ENCODE results near the gene AJAP1. TPM values are rescaled to one million over a fixed set of nuclear protein-coding genes. Genes with fewer than 3 reads are reported as not detected.

AJAP1 gene
- total RNA-seq, 1 donor from 2014 or later = 0.11 TPM

GRCh38 chr1:4692437-4692836 lies 38.0 kb downstream of the AJAP1 start:
- intact Hi-C loops (cut with DNase I) = no loop called here
- DNase-seq (ENCODE audit: low spot score) = no peak

GRCh38 chr1:4693331-4693730 lies 38.9 kb downstream of the AJAP1 start:
- intact Hi-C loops (cut with DNase I) = no loop called here
- DNase-seq (ENCODE audit: low spot score) = no peak

GRCh38 chr1:4693891-4694290 lies 39.5 kb downstream of the AJAP1 start:
- intact Hi-C loops (cut with DNase I) = no loop called here
- DNase-seq (ENCODE audit: low spot score) = no peak

DNA sequence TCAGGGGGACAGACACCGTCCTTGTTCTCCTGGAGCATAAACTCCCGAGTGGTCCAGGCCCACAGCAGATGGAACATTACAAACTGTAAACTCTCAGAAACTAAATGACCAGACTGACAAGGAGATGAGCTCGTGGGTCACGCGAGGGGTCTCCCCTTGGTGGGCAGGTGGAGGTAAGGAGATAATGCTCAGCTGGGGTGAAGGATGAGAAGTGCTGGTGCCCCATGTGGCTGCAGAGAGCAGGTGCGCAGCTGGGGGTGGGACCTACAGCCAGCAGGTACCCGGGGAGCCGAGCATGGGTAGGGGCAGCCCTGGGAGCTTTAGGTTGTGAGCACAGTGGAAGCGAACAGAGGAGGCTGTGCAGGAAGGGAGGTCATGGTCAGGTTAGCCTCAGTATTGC lies 40.1 kb downstream of the AJAP1 start:
- no peak for DNase-seq (ENCODE audit: low spot score)
- intact Hi-C loops (cut with DNase I) = no loop called here

GRCh38 chr1:4695241-4695640 lies 40.8 kb downstream of the AJAP1 start:
- intact Hi-C loops (cut with DNase I) = no loop called here
- no peak for DNase-seq (ENCODE audit: low spot score)

- no peak for DNase-seq (ENCODE audit: low spot score)
- intact Hi-C loops (cut with DNase I) = no loop called here
These were observed 41.8 kb downstream of the AJAP1 start for GRCh38 chr1:4696161-4696745.

GRCh38 chr1:4696753-4697152 lies 42.3 kb downstream of the AJAP1 start:
- no peak for DNase-seq (ENCODE audit: low spot score)
- intact Hi-C loops (cut with DNase I) = no loop called here

DNA sequence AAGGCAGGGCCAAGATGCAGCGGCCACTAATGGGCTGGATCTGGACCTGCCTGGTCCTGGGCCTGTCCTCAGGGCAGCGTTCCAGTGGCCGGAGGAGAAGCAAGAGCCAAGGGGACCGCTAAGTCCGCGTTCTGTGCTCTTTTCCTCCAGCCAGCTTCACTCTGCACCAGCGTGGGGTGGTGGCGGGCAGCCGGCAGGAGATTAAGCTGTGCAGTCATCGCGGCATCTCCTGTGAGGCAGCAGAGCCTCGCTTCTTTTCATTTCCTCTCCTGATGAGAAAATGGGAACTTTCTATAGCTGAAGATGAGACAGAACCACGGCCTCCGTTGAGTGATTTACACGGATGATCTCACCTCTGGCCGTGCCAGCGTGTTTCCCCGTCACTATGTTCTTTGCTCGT lies 43.4 kb downstream of the AJAP1 start:
- intact Hi-C loops (cut with DNase I) = no loop called here
- DNase-seq (ENCODE audit: low spot score) = no peak

GRCh38 chr1:4698911-4699310 lies 44.5 kb downstream of the AJAP1 start:
- intact Hi-C loops (cut with DNase I) = no loop called here
- no peak for DNase-seq (ENCODE audit: low spot score)

GRCh38 chr1:4699376-4700301 lies 45.2 kb downstream of the AJAP1 start:
- intact Hi-C loops (cut with DNase I) = no loop called here
- no peak for DNase-seq (ENCODE audit: low spot score)

GRCh38 chr1:4700801-4701200 lies 46.4 kb downstream of the AJAP1 start:
- DNase-seq (ENCODE audit: low spot score) = no peak
- intact Hi-C loops (cut with DNase I) = no loop called here

DNA sequence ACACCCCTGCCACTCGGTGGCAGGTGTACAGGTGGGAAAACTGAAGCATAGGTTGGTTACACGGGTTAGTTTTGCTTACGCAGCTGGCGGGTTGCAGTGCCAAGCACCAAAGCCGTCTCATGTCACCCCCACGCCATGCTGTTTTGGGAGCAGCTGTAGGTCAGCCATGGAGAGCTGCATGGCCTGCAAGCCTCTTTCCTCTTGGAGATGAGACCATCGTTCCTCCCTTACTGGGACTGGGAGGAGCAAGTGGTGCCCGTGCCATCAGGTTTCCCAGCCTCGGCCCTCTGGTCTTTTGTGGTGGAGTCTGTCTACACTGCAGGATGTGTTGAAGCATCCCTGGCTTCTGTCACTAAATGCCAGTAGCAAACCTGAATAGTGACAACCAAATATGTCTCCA lies 46.9 kb downstream of the AJAP1 start:
- DNase-seq (ENCODE audit: low spot score) = no peak
- intact Hi-C loops (cut with DNase I) = no loop called here

GRCh38 chr1:4702464-4702863 lies 48.1 kb downstream of the AJAP1 start:
- no peak for DNase-seq (ENCODE audit: low spot score)
- intact Hi-C loops (cut with DNase I) = no loop called here

DNA sequence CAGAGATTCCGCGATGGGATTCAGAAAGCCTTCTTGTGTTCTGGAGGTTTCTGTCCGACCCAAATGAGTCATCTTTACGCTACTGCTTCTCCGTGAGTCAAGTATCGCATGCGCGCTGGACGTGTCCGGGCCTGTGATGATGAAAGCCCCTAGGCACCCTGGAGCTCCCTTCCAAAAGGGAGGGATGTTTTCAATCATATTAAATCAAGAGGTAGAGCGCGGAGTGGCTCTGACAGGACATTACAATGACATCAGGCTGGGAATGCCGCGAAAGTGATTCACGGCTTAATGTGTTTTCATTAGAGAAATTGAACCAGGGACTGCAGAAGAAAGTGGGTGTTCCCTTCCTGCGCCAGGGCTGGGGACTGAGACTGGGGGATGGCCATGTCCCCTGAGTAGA lies 48.5 kb downstream of the AJAP1 start:
- intact Hi-C loops (cut with DNase I) = no loop called here
- no peak for DNase-seq (ENCODE audit: low spot score)

- intact Hi-C loops (cut with DNase I) = no loop called here
- no peak for DNase-seq (ENCODE audit: low spot score)
These were observed 49.2 kb downstream of the AJAP1 start for GRCh38 chr1:4703646-4704045.

DNA sequence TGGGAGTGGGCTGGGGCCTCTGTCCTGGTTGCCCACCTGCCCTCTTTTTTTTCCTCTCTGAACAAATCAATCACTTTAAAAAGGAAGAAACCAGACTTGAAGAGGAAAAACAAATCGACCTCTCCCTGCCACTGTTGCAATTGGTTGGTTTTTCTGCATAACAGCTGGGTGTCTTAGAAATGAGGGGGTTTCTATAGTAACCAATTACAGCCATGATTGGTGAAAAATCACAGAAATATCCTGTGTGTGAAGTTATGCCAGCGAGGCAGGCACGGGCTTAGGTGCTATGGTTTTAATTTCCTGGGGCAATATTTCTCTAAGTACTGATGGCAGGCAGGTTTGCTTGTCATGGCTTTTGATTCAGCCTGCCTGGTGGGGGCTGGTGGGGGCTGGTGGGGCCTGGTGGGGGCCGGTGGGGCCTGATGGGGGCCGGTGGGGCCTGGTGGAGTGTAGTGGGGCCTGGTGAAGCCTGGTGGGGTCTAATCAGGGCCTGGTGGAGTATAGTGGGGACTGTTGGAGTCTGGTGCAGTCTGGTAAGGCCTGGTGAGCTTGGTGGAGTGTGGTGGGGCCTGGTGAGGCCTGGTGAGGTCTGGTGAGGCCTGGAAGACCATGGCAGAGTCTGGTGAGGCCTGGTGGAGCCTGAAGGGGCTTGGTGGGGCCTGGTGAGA lies 54.6 kb downstream of the AJAP1 start:
- DNase-seq (ENCODE audit: low spot score) = no peak
- intact Hi-C loops (cut with DNase I) = no loop called here

DNA sequence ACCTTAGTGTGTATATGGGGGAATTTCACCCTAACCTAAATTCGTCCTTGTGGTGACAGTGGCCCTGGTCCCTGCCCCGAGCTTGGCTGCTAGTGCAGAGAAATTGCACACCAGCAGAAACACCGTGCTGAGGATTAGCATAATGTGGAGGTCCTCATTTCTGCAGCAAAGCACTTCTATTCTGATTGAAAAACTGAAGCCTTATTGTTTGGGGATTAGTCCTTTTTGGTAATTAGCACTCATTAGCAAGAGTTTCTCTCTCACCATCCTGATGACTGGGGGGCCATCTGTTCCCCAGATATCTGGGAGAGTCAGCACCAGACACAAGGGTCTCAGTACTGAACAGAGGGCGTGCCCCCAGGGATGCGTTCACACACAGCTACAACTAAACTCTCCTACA lies 55.2 kb downstream of the AJAP1 start:
- intact Hi-C loops (cut with DNase I) = no loop called here

GRCh38 chr1:4710592-4711415 lies 56.4 kb downstream of the AJAP1 start:
- DNase-seq (ENCODE audit: low spot score) = no peak
- intact Hi-C loops (cut with DNase I) = no loop called here

More for the DNA sequence above, 55.2 kb downstream of the AJAP1 start:
- DNase-seq (ENCODE audit: low spot score) = no peak

DNA sequence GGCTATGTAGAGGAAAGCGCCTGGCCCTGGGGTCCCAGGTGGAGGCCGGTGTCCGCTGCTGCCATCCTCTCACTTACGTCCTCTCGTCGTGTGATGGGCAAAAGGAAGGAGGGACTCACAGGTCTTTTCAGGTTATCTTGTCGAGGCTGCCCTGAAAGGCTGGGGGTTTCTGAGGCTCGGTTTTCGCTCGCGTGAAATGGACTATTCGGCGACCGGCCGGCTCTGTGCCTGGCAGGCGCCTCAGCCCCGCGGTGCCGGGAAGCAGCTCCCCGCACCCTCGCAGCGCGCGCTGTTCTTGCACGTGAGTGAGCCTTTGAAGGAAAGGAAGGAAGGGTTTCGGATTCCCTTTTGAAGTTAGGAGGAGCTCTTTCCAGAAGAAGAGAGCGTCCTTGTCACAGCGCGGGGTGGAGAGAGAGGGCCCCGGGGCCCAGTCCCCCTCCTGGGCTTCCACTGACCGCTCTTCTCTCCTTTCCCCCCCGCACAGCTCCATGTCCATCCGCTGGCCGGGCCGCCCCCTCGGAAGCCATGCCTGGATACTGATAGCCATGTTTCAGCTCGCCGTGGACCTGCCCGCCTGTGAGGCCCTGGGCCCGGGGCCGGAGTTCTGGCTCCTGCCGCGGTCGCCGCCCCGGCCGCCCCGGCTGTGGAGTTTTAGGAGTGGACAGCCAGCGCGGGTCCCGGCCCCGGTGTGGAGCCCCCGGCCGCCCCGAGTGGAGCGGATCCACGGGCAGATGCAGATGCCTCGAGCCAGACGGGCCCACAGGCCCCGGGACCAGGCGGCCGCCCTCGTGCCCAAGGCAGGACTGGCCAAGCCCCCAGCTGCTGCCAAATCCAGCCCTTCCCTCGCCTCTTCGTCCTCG lies 57.2 kb downstream of the AJAP1 start:
- intact Hi-C loops (cut with DNase I) = no loop called here

More for the DNA sequence above, 57.2 kb downstream of the AJAP1 start:
- no peak for DNase-seq (ENCODE audit: low spot score)

All from cardiac septum (tissue), 1 donor.